ENCODE data around the gene TLL2.
A peak's percentile ranks its signal among the peaks of the same experiment; 100 is the strongest.

Gene TLL2

GRCh38 chr10:96338279-96338925, 175.3 kb downstream of the TLL2 start:
- FAIRE-seq, result no peak
- no peak for DNase-seq (ENCODE audit: insufficient read length, low spot score)

GRCh38 chr10:96337106-96337505, 176.6 kb downstream of the TLL2 start:
- DNase-seq (ENCODE audit: insufficient read length, low spot score) (no peak), FAIRE-seq (no peak)

GRCh38 chr10:96334616-96335526, 178.9 kb downstream of the TLL2 start:
- FAIRE-seq (peak; percentile 89), DNase-seq (ENCODE audit: insufficient read length, low spot score) (peak; percentile 8)

- DNase-seq (ENCODE audit: insufficient read length, low spot score), result no peak
- no peak for FAIRE-seq
Measured at GRCh38 chr10:96333101-96333500, 180.6 kb downstream of the TLL2 start.

- DNase-seq (ENCODE audit: insufficient read length, low spot score) (no peak), FAIRE-seq (peak; percentile 26)
Measured at GRCh38 chr10:96327462-96327861, 186.3 kb downstream of the TLL2 start.

- FAIRE-seq, result peak; percentile 88
Measured at GRCh38 chr10:96325719-96326373, 187.9 kb downstream of the TLL2 start.

GRCh38 chr10:96324447-96324846, 189.3 kb downstream of the TLL2 start:
- FAIRE-seq (no peak), DNase-seq (ENCODE audit: insufficient read length, low spot score) (no peak)

More at GRCh38 chr10:96325719-96326373, 187.9 kb downstream of the TLL2 start:
- peak; percentile 44 for DNase-seq (ENCODE audit: insufficient read length, low spot score)

- DNase-seq (ENCODE audit: insufficient read length, low spot score) (no peak), FAIRE-seq (no peak)
Measured at GRCh38 chr10:96322275-96322674, 191.5 kb downstream of the TLL2 start.

GRCh38 chr10:96321822-96322221, 191.9 kb downstream of the TLL2 start:
- DNase-seq (ENCODE audit: insufficient read length, low spot score) (no peak), FAIRE-seq (no peak)

- no peak for DNase-seq (ENCODE audit: insufficient read length, low spot score)
- FAIRE-seq, result no peak
Measured at GRCh38 chr10:96319754-96320474, 193.8 kb downstream of the TLL2 start.

- DNase-seq (ENCODE audit: insufficient read length, low spot score) (no peak), FAIRE-seq (peak; percentile 75)
Measured at GRCh38 chr10:96317067-96317833, 196.5 kb downstream of the TLL2 start.

Data from GM19239 (cell line).